ENCODE results near the gene C6orf132.

Gene C6orf132

GRCh38 chr6:42110683-42111082, 31.7 kb downstream of the C6orf132 start:
- in situ Hi-C loops (cut with HindIII; ENCODE audit: low pct_ligation_motif_present, low sequenced_read_pairs), result no loop called here
- no peak for DNase-seq
- Histone ChIP-seq H3K27me3 (replicated peaks) (no peaks in the 10 kb centered on the region), H3K27ac (no peak overlapping the region), H3K4me3 (ENCODE audit: low read depth, low read length) (no peak overlapping the region), H3K36me3 (replicated peaks) (peaks cover 7% of the 10 kb centered on the region)
- no peak for TF ChIP-seq CTCF (IDR thresholded peaks at IDR 0.05; ENCODE audit: low read depth, low read length, missing control alignments)

GRCh38 chr6:42108071-42108470, 34.3 kb downstream of the C6orf132 start:
- no peak for DNase-seq
- H3K27me3 ChIP-seq (replicated peaks), result no peaks in the 10 kb centered on the region
- in situ Hi-C loops (cut with HindIII; ENCODE audit: low pct_ligation_motif_present, low sequenced_read_pairs), result no loop called here
- no peak for TF ChIP-seq CTCF (IDR thresholded peaks at IDR 0.05; ENCODE audit: low read depth, low read length, missing control alignments)
- peaks cover 7% of the 10 kb centered on the region for H3K36me3 ChIP-seq (replicated peaks)
- H3K4me3 ChIP-seq (ENCODE audit: low read depth, low read length), result no peak overlapping the region
- H3K27ac ChIP-seq, result no peak overlapping the region

GRCh38 chr6:42106112-42107023, 36.1 kb downstream of the C6orf132 start:
- Histone ChIP-seq H3K27ac (no peak overlapping the region), H3K27me3 (replicated peaks) (no peaks in the 10 kb centered on the region), H3K36me3 (replicated peaks) (peaks cover 7% of the 10 kb centered on the region), H3K4me3 (ENCODE audit: low read depth, low read length) (no peak overlapping the region)
- no peak for TF ChIP-seq CTCF (IDR thresholded peaks at IDR 0.05; ENCODE audit: low read depth, low read length, missing control alignments)
- no peak for DNase-seq
- in situ Hi-C loops (cut with HindIII; ENCODE audit: low pct_ligation_motif_present, low sequenced_read_pairs), result no loop called here

GRCh38 chr6:42105709-42106108, 36.7 kb downstream of the C6orf132 start:
- Histone ChIP-seq H3K27ac (no peak overlapping the region), H3K36me3 (replicated peaks) (peaks cover 7% of the 10 kb centered on the region), H3K4me3 (ENCODE audit: low read depth, low read length) (no peak overlapping the region), H3K27me3 (replicated peaks) (no peaks in the 10 kb centered on the region)
- TF ChIP-seq CTCF (IDR thresholded peaks at IDR 0.05; ENCODE audit: low read depth, low read length, missing control alignments), result no peak
- in situ Hi-C loops (cut with HindIII; ENCODE audit: low pct_ligation_motif_present, low sequenced_read_pairs), result no loop called here
- DNase-seq, result no peak

GRCh38 chr6:42105156-42105648, 37.2 kb downstream of the C6orf132 start:
- in situ Hi-C loops (cut with HindIII; ENCODE audit: low pct_ligation_motif_present, low sequenced_read_pairs), result no loop called here
- Histone ChIP-seq H3K4me3 (ENCODE audit: low read depth, low read length) (no peak overlapping the region), H3K27ac (no peak overlapping the region), H3K27me3 (replicated peaks) (no peaks in the 10 kb centered on the region), H3K36me3 (replicated peaks) (peaks cover 7% of the 10 kb centered on the region)
- TF ChIP-seq CTCF (IDR thresholded peaks at IDR 0.05; ENCODE audit: low read depth, low read length, missing control alignments), result no peak
- no peak for DNase-seq
